Iris pigment epithelial cell (primary cell): ENCODE results near the gene STX1A.
"Not testable (repeated sequence)": the region's sequence is repeated elsewhere in the genome, so short reads cannot be mapped to it uniquely, and the experiment has no call there.

ENCODE experiments used
- DNase-seq: peaks from one replicate; pipeline ENCODE4 v3.0.0-alpha.2; 2011; ENCODE audit warnings: low read depth

STX1A gene

DNA sequence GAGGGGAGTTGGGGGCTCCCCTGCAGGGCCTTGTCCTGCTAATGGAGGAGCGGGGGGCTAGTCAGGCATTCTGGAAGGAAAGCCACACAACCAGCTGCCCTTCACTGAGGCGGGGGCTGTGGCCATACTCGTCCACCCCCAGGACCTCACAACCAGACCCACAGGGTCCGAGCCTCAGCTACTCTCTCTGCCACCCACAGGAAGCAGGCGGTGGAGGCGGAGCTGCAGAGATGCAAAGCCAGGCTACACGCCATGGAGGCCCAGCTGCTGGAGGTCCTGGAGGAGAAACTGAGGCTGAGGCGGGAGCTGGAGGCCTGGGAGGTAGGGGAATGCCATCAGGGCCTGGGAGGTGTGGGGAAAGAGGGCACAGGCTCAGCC lies 16.0 kb upstream of the STX1A start:
- DNase-seq, result no peak

DNA sequence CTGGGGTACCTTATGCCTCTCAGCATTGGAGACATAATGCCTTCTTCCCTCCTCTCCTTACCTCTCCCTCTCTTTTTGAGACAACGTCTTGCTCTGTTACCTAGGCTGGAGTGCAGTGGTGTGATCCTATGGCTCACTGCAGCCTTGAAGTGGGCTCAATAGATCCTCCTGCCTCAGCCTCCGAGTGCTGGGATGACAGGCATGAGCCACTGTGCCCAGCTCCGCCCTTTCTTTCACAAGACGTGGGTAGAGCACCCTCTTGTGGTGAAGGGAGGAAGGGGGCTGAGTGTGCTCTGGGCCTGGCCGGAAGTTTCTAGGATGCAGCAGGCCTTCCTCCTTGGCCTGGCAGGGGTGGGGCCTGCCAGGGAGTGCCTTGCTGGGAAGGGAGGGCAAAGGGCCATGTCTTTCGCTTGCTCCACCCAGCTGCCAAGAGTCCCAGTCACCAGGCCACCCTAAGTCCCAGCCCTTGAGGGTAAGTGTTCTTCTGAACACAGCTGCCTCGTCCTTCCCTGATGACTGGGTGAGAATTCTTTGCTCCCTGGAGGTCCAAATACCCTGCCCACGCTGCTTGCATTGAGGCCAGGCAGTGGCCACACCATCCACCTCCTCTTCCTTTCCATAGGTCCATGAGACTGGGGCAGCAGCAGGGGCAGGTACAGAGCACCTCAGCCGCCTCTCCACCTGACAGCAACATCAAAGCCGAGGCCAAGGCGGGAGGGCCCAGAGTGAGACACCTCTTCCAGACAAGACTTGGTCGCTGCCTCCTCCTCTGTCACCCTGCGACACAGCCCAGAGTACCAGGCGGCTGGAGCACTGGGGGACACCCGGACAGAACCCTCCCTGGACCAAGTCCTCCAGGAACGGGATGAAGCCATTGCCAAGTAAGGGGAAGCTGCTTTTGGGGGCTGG lies 15.4 kb upstream of the STX1A start:
- DNase-seq, result peak; percentile 77

DNA sequence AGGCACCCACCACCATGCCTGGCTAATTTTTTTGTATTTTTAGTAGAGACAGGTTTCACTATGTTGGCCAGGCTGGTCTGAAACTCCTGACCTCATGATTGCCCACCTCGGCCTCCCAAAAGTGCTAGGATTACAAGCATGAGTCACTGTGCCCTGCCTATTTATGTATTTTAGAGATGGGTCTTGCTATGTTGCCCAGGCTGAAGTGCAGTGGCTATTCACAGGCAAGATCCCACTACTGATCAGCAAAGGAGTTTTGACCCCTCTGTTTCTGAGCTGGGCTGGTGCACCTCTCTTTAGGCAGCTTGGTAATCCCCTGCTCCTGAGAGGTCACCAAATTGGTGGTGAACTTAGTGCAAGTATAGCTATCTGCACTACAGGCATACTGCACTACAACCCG lies 12.9 kb upstream of the STX1A start:
- no peak for DNase-seq

- DNase-seq, result no peak
Observed at GRCh38 chr7:73730485-73730884, 11.0 kb upstream of the STX1A start.

DNA sequence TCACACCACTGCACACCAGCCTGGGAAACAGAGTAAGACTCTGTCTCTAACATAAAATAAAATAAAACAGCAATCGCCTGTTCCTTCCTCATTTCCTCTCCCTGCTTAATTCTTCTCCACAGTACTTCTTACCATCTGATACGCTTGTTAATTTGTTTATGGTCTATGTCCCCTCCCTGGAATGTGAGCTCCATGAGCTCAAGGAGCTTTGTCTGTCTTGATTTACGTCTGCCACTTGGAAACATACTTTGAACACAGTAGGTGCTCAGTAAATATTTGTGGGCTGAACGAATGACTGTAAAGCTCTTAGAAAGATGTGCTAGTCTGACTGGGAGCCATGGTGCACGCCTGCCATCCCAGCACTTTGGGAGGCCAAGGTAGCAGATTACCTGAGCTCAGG lies 9.1 kb upstream of the STX1A start:
- DNase-seq, result no peak

DNA sequence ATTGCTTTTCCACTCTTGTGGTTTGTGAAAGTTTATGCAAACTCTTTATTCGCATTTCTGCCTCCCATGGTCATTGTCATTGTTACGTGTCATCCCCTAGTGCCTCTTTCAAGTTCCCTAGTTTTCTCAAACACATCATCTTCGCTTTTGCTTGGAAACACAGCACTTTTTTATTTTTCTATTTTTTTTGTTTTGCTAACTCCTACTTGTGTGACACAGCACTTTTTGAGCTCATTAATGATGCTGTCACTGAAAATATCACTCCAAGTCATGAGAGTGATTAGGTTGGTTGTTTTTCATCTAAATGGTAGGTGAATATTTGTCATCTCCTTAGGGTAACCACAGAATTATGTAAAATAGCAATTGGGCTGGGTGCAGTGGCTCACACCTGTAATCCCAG lies 8.5 kb upstream of the STX1A start:
- DNase-seq, result no peak

DNA sequence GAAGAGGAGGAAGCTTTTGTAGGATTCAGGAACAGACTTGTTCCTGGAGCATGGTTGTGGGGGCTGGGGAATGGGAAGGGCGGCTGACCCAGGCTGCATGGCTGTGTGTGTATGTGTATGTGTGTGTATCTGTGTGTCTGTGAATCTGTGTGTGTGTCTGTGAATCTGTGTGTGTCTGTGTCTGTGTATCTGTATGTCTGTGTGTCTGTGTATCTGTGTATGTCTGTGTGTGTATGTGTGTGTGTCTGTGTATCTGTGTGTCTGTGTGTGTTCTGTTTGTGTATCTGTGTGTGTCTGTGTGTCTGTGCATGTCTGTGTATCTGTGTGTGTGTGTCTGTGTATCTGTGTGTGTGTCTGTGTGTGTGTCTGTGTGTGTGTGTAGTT lies 6.6 kb upstream of the STX1A start:
- no peak for DNase-seq

DNA sequence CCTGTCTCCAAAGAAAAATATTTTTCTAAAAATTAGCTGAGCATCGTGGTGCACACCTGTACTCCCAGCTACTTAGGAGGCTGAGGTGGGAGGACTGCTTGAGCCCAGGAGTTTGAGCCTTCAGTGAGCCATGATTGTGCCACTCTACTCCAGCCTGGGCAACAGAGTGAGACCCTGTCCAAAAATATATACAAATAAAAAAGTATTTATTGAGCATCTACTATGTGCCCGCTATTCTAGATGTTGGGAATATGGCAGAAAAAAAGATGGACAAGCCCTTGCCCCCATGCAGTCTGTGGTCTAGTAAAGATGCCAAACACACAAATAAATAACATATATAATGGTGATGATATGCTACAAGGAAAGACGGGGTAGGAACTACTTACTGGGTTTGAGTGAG lies 4.3 kb upstream of the STX1A start:
- DNase-seq, result no peak

- no peak for DNase-seq
Observed at GRCh38 chr7:73722785-73723184, 3.3 kb upstream of the STX1A start.

DNA sequence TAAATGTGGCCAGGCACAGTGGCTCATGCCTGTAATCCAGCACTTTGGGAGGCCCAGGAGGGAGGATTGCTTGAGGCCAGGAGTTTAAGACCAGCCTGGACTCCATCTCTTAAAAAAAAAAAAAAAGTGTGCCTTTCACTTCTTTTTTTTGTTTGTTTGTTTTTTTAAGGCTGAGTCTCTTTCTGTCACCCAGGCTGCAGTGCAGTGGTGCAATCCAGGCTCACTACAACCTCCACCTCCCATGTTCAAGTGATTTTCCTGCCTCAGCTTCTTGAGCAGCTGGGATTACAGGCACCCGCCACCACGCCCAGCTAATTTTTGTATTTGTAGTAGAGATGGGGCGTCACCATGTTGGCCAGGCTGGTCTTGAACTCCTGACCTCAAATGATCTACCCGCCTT lies 2.7 kb upstream of the STX1A start:
- not testable (repeated sequence) for DNase-seq

GRCh38 chr7:73721377-73721817 lies 1.9 kb upstream of the STX1A start:
- no peak for DNase-seq

- not testable (repeated sequence) for DNase-seq
Observed at GRCh38 chr7:73720443-73720842, 974 bp upstream of the STX1A start.

- DNase-seq, result no peak
Observed at GRCh38 chr7:73719806-73720169, 319 bp upstream of the STX1A start.

DNA sequence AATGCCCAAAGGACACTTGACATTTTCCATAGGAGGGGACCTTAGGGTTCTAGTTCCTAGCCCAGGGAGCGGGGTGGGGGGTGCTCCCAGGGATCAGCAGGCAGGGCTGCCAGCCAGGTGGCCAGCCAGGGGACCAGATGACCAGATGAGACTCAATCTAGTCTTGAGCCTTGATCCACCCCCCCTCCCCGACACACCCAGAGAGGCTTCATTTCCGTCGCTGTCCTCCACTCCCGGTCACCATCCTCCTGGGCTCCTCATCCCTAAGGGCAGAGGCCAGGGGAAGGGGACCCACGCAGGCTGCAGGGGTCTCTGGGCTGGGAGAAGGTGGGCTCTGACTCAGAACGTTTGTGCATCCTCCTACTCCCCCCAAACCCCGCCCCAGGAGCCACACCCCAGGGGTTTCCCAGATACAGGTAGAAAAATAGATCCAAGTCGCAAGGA lies 1.0 kb downstream of the STX1A start:
- DNase-seq, result peak; percentile 20

DNA sequence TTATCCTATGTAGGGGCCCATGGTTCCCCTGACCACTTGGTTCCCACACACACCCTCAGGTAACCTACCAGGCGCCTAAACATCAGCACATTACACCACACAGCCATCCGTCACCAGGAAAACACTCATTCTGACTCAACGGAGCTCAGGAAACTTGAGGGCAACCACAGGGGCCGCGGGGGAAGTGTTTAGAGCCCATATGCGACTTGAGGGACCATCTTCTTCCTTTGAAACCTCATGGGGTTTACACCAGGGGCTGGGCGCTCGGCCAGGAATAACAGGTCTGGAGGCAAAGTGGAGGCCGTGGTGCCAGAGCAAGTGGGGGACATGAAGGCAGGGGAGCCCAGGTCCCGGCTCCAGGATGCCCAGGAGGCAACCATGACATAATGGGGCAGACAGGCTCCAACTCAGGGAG lies 1.5 kb downstream of the STX1A start:
- peak; percentile 97 for DNase-seq

- peak; percentile 52 for DNase-seq
Observed at GRCh38 chr7:73717025-73717807, 2.3 kb downstream of the STX1A start.

GRCh38 chr7:73716318-73716890 lies 3.1 kb downstream of the STX1A start:
- DNase-seq, result no peak

GRCh38 chr7:73715648-73716317 lies 3.7 kb downstream of the STX1A start:
- peak; percentile 97 for DNase-seq

DNA sequence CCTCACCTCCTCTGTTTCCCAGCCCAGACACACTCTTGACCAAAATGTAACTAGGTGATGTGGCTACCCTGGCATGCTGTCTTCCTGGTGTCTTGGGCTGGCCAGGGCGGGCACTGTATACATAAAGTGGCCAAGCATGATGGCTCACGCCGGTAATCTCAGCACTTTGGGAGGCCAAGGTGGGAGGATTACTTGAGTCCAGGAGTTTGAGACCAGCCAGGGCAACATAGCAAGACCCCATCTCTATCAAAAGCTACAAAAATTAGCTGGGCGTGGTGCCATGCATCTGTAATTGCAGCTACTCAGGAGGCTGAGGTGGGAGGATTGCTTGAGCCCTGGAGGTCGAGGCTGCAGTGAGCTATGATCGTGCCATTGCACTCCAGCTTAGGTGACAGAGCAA lies 6.2 kb downstream of the STX1A start:
- DNase-seq, result not testable (repeated sequence)

DNA sequence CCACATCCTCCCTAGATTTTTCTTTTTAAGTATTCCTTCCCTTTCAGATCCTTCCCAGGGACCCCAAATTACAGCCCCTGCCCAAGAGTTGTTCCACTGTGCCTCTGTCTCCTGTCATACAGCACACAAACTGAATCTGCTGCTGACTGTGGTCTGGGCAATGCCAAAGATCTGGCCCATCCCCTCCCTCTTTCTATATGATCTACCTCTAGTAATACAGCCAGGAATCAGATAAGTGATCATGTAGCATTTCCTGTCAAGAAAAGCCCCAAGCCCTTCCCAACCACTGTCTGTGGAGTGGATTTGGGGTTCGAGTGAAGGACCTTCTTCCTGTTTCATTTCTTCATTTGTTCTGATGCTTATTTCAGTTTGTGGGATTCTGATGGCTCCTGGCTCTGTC lies 6.7 kb downstream of the STX1A start:
- DNase-seq, result no peak

GRCh38 chr7:73708961-73709549 lies 10.4 kb downstream of the STX1A start:
- DNase-seq, result no peak

DNA sequence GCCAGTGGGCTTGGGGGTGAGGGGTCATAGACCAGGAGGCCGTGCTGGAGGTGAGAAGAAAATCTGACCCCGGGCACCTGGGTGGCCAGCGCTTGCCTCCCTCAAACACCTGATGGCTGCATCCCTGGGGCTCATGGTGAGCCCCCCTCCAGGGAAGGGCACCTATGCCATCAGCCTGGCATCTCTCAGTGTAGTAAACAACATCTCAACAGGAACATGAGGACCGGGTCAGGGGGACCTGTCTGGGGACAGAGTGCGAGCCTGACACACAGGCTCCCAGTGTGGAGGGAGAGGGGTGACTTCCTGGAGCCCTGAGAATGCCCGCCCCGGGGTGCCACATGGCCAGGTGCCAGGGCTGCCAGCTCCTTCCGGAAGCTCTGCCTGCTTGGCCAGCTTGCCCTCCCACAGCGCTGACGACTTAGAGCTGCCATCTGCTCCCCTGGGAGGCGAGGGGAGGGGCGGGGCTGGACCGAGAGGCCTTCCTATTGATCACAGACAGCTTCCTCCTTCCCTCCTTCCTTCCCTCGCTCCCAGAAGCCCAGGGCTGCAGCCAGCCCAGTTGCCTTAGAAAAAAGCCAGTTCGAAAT lies 12.3 kb downstream of the STX1A start:
- DNase-seq, result no peak
